HG03095 (cell line): ENCODE measurements around the gene CCDC85A.

Experiments
- ATAC-seq: cut with Tn5 transposase; IDR thresholded peaks from one replicate; pipeline ENCODE4 v1.9.1; 2021; ENCODE audit warnings: moderate library complexity; ENCODE audit not compliant: unreplicated experiment

Gene CCDC85A

GRCh38 chr2:56234241-56234640 lies 50.5 kb downstream of the CCDC85A start:
- ATAC-seq: no peak

- ATAC-seq: no peak
Observed at GRCh38 chr2:56239030-56239429, 55.2 kb downstream of the CCDC85A start.

GRCh38 chr2:56239437-56239836 lies 55.6 kb downstream of the CCDC85A start:
- no peak for ATAC-seq

- no peak for ATAC-seq
Observed at GRCh38 chr2:56240210-56240609, 56.4 kb downstream of the CCDC85A start.

- ATAC-seq: no peak
Observed at GRCh38 chr2:56244506-56244905, 60.7 kb downstream of the CCDC85A start.

GRCh38 chr2:56244911-56245530 lies 61.2 kb downstream of the CCDC85A start:
- no peak for ATAC-seq

- ATAC-seq: no peak
Observed at GRCh38 chr2:56248965-56249742, 65.4 kb downstream of the CCDC85A start.

- no peak for ATAC-seq
Observed at GRCh38 chr2:56250153-56250729, 66.5 kb downstream of the CCDC85A start.

GRCh38 chr2:56260415-56260814 lies 76.6 kb downstream of the CCDC85A start:
- no peak for ATAC-seq

- no peak for ATAC-seq
Observed at GRCh38 chr2:56262241-56262640, 78.5 kb downstream of the CCDC85A start.

GRCh38 chr2:56263876-56264275 lies 80.1 kb downstream of the CCDC85A start:
- ATAC-seq: no peak

- no peak for ATAC-seq
Observed at GRCh38 chr2:56266761-56267414, 83.1 kb downstream of the CCDC85A start.

GRCh38 chr2:56267415-56267788 lies 83.6 kb downstream of the CCDC85A start:
- ATAC-seq: no peak

- no peak for ATAC-seq
Observed at GRCh38 chr2:56268856-56269255, 85.1 kb downstream of the CCDC85A start.

GRCh38 chr2:56271275-56271674 lies 87.5 kb downstream of the CCDC85A start:
- no peak for ATAC-seq

GRCh38 chr2:56285224-56285623 lies 101.4 kb downstream of the CCDC85A start:
- no peak for ATAC-seq

GRCh38 chr2:56286936-56287335 lies 103.1 kb downstream of the CCDC85A start:
- no peak for ATAC-seq

- ATAC-seq: no peak
Observed at GRCh38 chr2:56287508-56287907, 103.7 kb downstream of the CCDC85A start.

GRCh38 chr2:56287974-56288373 lies 104.2 kb downstream of the CCDC85A start:
- ATAC-seq: no peak

GRCh38 chr2:56288838-56289580 lies 105.2 kb downstream of the CCDC85A start:
- no peak for ATAC-seq

- no peak for ATAC-seq
Observed at GRCh38 chr2:56291711-56292110, 107.9 kb downstream of the CCDC85A start.
